Measurements from ENCODE around the gene EIF4E2.

The EIF4E2 gene

DNA sequence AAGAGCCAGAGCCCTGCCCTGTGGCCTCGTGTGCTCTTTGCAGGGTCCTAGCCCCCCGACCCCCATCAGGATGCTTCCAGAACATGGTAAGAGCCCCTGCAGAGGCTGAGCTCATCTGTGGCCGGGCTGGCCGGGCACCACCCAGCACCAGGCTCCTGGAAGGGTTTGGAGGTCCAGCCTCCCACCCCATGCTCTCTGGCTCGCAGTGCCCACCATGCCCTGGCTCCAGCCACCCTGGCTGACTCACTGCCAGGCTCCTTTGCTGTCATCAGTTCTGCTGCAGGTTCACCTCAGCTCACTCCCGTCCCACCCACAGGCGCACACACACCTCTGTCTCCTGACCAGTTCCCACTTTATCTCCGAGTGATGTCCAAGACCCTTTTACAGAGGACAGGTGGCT, 37.5 kb downstream of the EIF4E2 start:
- H3K4me3 ChIP-seq (ENCODE audit: low read depth, low read length), result no peak overlapping the region
- TF ChIP-seq, protein P1, sequence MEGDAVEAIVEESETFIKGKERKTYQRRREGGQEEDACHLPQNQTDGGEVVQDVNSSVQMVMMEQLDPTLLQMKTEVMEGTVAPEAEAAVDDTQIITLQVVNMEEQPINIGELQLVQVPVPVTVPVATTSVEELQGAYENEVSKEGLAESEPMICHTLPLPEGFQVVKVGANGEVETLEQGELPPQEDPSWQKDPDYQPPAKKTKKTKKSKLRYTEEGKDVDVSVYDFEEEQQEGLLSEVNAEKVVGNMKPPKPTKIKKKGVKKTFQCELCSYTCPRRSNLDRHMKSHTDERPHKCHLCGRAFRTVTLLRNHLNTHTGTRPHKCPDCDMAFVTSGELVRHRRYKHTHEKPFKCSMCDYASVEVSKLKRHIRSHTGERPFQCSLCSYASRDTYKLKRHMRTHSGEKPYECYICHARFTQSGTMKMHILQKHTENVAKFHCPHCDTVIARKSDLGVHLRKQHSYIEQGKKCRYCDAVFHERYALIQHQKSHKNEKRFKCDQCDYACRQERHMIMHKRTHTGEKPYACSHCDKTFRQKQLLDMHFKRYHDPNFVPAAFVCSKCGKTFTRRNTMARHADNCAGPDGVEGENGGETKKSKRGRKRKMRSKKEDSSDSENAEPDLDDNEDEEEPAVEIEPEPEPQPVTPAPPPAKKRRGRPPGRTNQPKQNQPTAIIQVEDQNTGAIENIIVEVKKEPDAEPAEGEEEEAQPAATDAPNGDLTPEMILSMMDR (IDR thresholded peaks at IDR 0.05; ENCODE audit: low read depth, low read length), result no peak
- no peak for TF ChIP-seq MYC (IDR thresholded peaks at IDR 0.05; ENCODE audit: low read depth, low read length)
- TF ChIP-seq, protein P2, sequence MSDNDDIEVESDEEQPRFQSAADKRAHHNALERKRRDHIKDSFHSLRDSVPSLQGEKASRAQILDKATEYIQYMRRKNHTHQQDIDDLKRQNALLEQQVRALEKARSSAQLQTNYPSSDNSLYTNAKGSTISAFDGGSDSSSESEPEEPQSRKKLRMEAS (IDR thresholded peaks at IDR 0.05; ENCODE audit: low read depth, low read length), result no peak
- no peak for TF ChIP-seq POLR2A (IDR thresholded peaks at IDR 0.05; ENCODE audit: extremely low read depth, insufficient read length)
- no peak for DNase-seq (ENCODE audit: low read depth)

DNA sequence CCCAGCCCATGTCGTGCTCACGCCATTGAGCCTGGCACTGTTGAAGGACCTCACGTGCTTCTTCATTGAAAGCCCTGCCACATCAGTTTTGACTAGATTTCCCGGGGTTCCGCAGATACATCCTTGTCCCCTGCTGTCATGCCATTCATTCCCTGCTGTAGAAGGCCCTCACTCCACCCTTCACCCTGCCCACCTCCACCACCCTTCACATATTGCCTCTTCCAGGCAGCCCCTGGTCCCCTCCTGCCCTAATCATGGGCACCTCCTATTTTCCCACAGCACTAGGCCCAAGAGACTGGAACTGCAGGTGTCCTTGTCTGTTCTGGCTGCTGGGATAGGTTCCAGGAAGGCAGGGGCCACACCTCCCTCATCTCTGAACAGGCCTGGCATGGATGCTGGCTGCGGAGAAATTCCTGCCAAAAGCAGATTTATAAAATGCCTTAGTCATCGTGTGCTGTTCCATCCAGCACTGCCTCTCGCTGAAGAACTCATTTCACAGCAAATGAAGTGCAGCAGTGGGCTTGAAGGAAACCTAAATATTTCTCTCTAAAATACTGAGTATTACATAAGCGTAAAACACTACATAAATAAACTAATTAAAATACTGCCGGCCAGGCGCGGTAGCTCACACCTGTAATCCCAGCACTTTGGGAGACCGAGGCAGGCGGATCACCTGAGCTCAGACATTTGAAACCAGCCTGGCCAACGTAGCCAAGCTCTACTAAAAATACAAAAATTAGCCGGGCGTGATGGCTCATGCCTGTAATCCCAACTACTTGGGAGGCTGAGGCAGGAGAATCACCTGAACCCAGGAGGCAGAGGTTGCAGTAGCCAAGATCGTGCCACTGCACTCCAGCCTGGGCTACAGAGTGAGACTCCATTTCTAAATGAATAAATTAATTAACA, 38.4 kb downstream of the EIF4E2 start:
- no peak overlapping the region for H3K4me3 ChIP-seq (ENCODE audit: low read depth, low read length)
- no peak for DNase-seq (ENCODE audit: low read depth)
- TF ChIP-seq, protein P1 (IDR thresholded peaks at IDR 0.05; ENCODE audit: low read depth, low read length), result no peak
- TF ChIP-seq MYC (IDR thresholded peaks at IDR 0.05; ENCODE audit: low read depth, low read length) (no peak), POLR2A (IDR thresholded peaks at IDR 0.05; ENCODE audit: extremely low read depth, insufficient read length) (no peak)
- TF ChIP-seq, protein P2 (IDR thresholded peaks at IDR 0.05; ENCODE audit: low read depth, low read length), result no peak

DNA sequence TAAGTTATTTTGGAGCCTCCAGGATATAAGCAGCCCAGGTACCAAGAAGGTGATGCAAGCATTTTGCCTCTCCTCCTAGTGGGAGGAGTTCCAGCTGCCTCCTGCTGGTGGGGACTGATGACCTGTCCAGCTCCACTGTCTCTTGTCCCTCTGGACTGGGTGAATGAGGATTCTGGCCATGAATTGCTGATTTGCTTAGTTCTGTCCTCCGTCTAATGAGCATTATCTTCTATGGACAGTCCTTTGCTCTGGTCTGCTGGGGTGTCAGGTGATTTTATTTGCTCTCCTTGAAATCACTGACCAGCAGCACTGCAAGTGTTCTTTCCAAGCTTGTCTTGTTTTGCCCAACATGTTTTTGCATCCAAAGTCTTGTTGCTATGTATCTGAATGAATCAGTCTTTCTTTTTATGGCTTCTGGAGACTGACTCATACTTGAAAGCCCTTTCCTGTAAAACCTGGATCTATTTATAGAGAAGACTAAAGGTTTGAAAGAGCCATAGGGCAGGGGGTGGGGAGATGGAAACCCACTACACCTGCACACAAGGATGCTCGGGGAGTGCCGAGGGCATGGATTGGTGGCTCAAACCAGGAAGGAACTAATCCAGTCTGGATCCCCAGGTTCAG, 42.4 kb downstream of the EIF4E2 start:
- no peak for DNase-seq (ENCODE audit: low read depth)
- TF ChIP-seq, protein P1 (IDR thresholded peaks at IDR 0.05; ENCODE audit: low read depth, low read length), result no peak
- TF ChIP-seq MYC (IDR thresholded peaks at IDR 0.05; ENCODE audit: low read depth, low read length) (no peak), POLR2A (IDR thresholded peaks at IDR 0.05; ENCODE audit: extremely low read depth, insufficient read length) (no peak)
- TF ChIP-seq, protein P2 (IDR thresholded peaks at IDR 0.05; ENCODE audit: low read depth, low read length), result no peak
- H3K4me3 ChIP-seq (ENCODE audit: low read depth, low read length), result no peak overlapping the region

DNA sequence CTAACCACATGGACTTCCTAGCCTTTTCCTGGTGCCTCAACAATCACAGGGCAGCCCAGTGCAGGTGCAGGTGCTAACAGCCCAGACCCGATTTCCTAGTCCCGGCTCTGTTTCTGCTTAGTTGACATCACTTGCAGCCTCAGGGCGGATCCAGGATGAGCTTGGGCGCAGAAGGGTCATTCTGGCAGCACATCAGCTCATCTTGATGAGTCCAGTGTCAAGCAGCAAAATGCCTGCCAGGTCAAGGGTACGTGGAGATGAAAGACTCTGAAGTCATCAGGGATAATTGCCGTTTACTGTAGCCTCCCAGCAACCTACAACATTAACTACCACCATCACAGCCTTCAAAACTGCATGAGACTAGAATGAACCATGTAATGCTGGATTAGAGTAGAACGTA, 43.5 kb downstream of the EIF4E2 start:
- H3K4me3 ChIP-seq (ENCODE audit: low read depth, low read length), result no peak overlapping the region
- no peak for DNase-seq (ENCODE audit: low read depth)
- TF ChIP-seq, protein P2 (IDR thresholded peaks at IDR 0.05; ENCODE audit: low read depth, low read length), result no peak
- TF ChIP-seq MYC (IDR thresholded peaks at IDR 0.05; ENCODE audit: low read depth, low read length) (no peak), POLR2A (IDR thresholded peaks at IDR 0.05; ENCODE audit: extremely low read depth, insufficient read length) (no peak)
- TF ChIP-seq, protein P1 (IDR thresholded peaks at IDR 0.05; ENCODE audit: low read depth, low read length), result no peak

- no peak overlapping the region for H3K4me3 ChIP-seq (ENCODE audit: low read depth, low read length)
- DNase-seq (ENCODE audit: low read depth), result no peak
- TF ChIP-seq, protein P1 (IDR thresholded peaks at IDR 0.05; ENCODE audit: low read depth, low read length), result no peak
Measured at GRCh38 chr2:232597362-232598079, 47.0 kb downstream of the EIF4E2 start.

Data from NB4 (cell line).